BE2C (cell line): ENCODE measurements around the gene MEIOB.
"Not testable (repeated sequence)": the region's sequence is repeated elsewhere in the genome, so short reads cannot be mapped to it uniquely, and the experiment has no call there.

ENCODE experiments used
- DNase-seq: peaks from one replicate; pipeline ENCODE4 v3.0.0-alpha.2; 2020
- H3K27me3 ChIP-seq: fragments of 250-450 bp; sonication (Bioruptor Pico); 2 replicates; pipeline ENCODE4 v1.5.1; 2020; ENCODE audit warnings: mild to moderate bottlenecking
- H3K36me3 ChIP-seq: fragments of 250-450 bp; sonication (Bioruptor Pico); 2 replicates; pipeline ENCODE4 v1.5.1; 2020; ENCODE audit warnings: mild to moderate bottlenecking
- H3K4me1 ChIP-seq: fragments of 250-450 bp; sonication (Bioruptor Pico); 2 replicates; pipeline ENCODE4 v1.5.1; 2020
- H3K4me3 ChIP-seq: 2 replicates; pipeline ENCODE4 v1.5.1; 2011; ENCODE audit warnings: low read depth, low read length
- H3K9me3 ChIP-seq: fragments of 250-450 bp; sonication (Bioruptor Pico); 2 replicates; pipeline ENCODE4 v1.5.1; 2020
- TF ChIP-seq, protein P1 (sequence below): IDR thresholded peaks from 2 replicates; pipeline ENCODE4 v1.5.1; 2012; ENCODE audit warnings: mild to moderate bottlenecking, low read depth, low read length

MEIOB gene

DNA sequence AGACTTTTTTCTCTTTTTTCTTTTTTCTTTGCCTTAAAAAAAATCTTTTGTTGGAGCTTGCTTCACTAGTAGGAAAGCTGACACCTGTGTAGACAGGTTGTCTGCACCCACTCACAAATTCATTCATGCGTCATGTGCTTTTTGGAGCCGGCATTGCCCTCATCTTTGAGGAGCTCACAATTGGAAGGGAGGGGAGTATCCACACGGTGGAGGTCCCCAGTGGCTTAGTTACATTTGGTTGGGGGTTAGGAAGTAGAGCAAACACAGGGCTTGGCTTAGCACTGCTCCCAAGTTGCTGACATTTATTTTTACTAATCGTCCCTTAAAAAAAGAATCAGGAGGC, 18.7 kb upstream of the MEIOB start:
- Histone ChIP-seq H3K9me3 (no peaks in the 10 kb centered on the region), H3K4me3 (peak overlapping the region; percentile 26), H3K36me3 (no peaks in the 10 kb centered on the region), H3K27me3 (no peaks in the 10 kb centered on the region), H3K4me1 (peaks cover 9% of the 10 kb centered on the region)
- no peak for DNase-seq
- TF ChIP-seq, protein P1, sequence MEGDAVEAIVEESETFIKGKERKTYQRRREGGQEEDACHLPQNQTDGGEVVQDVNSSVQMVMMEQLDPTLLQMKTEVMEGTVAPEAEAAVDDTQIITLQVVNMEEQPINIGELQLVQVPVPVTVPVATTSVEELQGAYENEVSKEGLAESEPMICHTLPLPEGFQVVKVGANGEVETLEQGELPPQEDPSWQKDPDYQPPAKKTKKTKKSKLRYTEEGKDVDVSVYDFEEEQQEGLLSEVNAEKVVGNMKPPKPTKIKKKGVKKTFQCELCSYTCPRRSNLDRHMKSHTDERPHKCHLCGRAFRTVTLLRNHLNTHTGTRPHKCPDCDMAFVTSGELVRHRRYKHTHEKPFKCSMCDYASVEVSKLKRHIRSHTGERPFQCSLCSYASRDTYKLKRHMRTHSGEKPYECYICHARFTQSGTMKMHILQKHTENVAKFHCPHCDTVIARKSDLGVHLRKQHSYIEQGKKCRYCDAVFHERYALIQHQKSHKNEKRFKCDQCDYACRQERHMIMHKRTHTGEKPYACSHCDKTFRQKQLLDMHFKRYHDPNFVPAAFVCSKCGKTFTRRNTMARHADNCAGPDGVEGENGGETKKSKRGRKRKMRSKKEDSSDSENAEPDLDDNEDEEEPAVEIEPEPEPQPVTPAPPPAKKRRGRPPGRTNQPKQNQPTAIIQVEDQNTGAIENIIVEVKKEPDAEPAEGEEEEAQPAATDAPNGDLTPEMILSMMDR = no peak

DNA sequence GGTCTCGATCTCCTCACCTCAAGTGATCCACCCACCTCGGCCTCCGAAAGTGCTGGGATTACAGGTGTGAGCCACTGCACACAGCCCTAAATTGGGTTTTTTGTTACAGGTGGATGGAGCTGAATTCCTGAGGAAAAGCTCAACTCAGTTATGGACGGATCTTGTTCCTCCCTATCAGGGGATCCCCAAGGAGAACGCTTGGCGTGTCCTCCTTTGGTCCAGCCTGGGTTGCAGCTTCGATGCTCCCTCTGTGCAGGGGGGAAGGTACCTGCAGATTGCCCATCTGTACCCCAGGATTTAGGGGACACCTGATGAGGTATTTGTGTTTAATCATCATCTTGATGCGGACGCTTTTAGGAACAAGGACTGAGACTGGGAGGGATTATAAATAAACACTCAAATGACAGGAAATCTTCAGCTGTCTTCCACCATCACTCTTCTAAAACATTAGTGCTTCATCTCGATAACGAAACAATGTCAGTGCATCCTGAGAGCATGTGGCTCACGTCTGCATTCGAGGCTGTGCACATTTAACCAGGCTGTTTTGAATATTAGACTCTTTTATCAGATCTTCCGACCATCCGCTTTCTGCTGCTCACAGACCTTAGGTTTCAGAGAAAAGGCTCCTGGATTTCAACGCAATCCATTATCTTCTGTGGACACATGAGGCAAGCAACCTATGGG, 18.2 kb upstream of the MEIOB start:
- no peak for DNase-seq
- TF ChIP-seq, protein P1 = no peak
- Histone ChIP-seq H3K4me1 (peaks cover 4% of the 10 kb centered on the region), H3K27me3 (no peaks in the 10 kb centered on the region; the same call in 1 of the 2 replicates), H3K4me3 (peak overlapping the region; percentile 26), H3K9me3 (no peaks in the 10 kb centered on the region), H3K36me3 (no peaks in the 10 kb centered on the region)

DNA sequence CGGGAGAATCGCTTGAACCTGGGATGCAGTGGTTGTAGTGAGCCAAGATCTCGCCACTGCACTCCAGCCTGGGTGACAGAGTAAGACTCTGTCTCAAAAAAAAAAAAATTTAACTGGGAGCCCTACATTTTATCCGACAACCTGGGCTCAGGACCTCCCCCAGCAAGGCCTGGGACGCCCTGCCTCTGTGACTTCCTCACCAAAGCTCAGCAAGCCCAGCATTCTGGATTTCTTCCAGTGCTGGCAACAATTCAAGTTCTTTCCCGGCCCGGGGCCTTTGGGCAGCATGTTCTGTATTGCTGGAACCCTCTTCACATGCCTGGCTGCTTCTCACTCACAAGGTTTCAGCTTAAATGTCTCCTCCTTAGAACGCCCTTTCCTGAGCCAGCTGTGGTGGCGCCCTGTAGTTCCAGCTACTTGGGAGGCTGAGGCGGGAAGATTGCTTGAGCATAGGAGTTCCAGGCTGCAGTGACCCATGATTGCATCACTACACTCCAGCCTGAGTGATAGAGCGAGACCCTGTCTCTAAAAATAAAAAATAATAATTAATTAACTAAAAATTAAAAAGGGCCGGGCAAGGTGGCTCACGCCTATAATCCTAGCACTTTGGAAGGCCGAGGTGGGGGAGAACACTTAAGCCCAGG, 15.9 kb upstream of the MEIOB start:
- DNase-seq = no peak
- H3K36me3 ChIP-seq = no peaks in the 10 kb centered on the region
- TF ChIP-seq, protein P1 = no peak
- H3K27me3 ChIP-seq = no peaks in the 10 kb centered on the region; the same call in 1 of the 2 replicates
- H3K4me3 ChIP-seq = no peak overlapping the region
- H3K9me3 ChIP-seq = no peaks in the 10 kb centered on the region
- peaks cover 3% of the 10 kb centered on the region; the same call in 1 of the 2 replicates for H3K4me1 ChIP-seq

DNA sequence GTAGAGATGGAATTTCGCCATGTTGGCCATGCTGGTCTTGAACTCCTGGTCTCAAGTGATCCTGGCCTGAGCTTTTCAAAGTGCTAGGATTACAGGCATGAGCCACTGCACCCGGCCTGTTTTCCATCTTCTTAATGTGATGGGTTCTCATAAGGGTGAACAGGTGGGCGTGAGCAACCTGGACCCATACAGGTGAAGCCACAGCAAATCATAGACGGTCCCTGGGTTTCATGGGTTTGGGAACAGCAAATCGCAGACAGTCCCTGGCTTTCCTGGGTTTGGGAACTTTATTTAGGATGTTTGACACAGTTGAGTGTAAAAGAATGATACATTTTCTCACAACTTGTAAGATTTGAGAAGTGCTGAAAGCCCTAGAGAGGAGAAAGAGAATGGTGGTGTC, 12.9 kb upstream of the MEIOB start:
- Histone ChIP-seq H3K27me3 (no peaks in the 10 kb centered on the region; the same call in 1 of the 2 replicates), H3K4me1 (no peaks in the 10 kb centered on the region; the same call in 1 of the 2 replicates), H3K9me3 (no peaks in the 10 kb centered on the region), H3K36me3 (no peaks in the 10 kb centered on the region), H3K4me3 (no peak overlapping the region)
- TF ChIP-seq, protein P1 = no peak
- DNase-seq = no peak

DNA sequence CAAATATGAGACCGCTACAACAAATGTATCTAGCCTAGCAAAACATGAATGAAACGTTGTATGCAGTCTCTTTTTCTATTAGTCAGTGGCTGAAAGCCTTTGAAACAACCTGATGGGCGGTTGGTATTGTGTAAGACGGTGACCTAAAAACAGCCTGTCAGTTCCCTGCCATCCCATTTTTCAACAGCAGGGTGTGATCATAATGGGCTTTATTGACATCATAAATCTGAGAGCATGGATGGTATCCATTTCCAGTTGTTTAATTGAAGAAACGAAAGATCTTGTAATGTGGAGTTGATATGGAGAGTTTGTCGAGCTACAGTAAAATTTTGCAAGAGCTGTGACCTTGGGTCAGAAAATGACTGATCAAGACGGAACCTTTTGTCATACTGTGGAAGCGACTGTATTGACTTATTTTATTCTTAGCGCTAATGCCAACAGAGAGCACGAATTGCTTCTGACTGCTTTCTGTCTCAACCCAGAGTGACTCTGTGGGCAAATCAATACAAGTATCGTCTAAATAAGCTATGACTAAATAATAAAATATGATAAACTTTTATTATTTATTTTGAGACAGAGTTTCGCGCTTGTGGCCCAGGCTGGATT, 12.3 kb upstream of the MEIOB start:
- Histone ChIP-seq H3K4me1 (no peaks in the 10 kb centered on the region; the same call in 1 of the 2 replicates), H3K4me3 (no peak overlapping the region), H3K27me3 (no peaks in the 10 kb centered on the region; the same call in 1 of the 2 replicates), H3K9me3 (no peaks in the 10 kb centered on the region), H3K36me3 (no peaks in the 10 kb centered on the region)
- TF ChIP-seq, protein P1 = peak; percentile 52
- DNase-seq = peak; percentile 15

DNA sequence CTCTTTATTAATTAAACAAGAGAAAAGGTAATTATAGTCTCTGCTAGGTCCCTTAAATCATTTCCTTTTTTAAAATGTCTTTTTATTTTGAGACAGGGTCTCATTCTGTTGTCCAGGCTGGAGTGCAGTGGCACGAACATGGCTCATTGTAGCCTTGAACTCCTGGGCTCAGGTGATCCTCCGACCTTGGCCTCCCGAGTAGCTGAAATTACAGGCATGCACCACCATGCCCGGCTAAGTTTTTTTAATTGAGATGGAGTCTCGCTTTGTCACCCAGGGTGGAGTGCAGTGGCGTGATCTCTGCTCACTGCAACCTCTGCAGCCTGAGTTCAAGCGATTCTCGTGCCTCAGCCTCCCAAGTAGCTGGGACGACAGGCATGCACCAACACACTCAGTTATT, 9.2 kb upstream of the MEIOB start:
- not testable (repeated sequence) for DNase-seq, H3K4me3 ChIP-seq, H3K4me1 ChIP-seq, H3K27me3 ChIP-seq, H3K9me3 ChIP-seq, H3K36me3 ChIP-seq
